Testis (tissue), 3 donors: Measurements from ENCODE around the gene UBE2D4. TPM values are rescaled to one million over a fixed set of nuclear protein-coding genes. Genes with fewer than 3 reads are reported as not detected.

Source experiments
- DNase-seq: peaks from one replicate; pipeline ENCODE4 v3.0.0-alpha.2; 2019
- H3K27ac ChIP-seq, 2 donors: fragments of 200-600 bp; sonication (generic); one replicate each; pipeline ENCODE4 v1.5.1; 2019
- H3K27me3 ChIP-seq: fragments of 200-600 bp; sonication (generic); one replicate; pipeline ENCODE4 v1.5.1; 2019
- H3K36me3 ChIP-seq: fragments of 200-600 bp; sonication (generic); one replicate; pipeline ENCODE4 v1.5.1; 2017; ENCODE audit warnings: low read depth; ENCODE audit errors: missing control alignments
- H3K4me1 ChIP-seq: fragments of 200-600 bp; sonication (generic); one replicate; pipeline ENCODE4 v1.5.1; 2019
- H3K4me3 ChIP-seq, 2 donors: fragments of 200-600 bp; sonication (generic); one replicate each; pipeline ENCODE4 v1.5.1; 2017 to 2019
- H3K9me3 ChIP-seq: fragments of 200-600 bp; sonication (generic); one replicate; pipeline ENCODE4 v1.5.1; 2017
- CTCF ChIP-seq, 3 experiments: fragments of 450-650 bp in 2 of 3; fragments of 200-600 bp in 1 of 3; sonication (generic) in 1 of 3; IDR thresholded peaks; one replicate each; pipeline ENCODE4 v1.5.1; 2016 to 2019; ENCODE audit warnings: antibody characterized with exemption in 3 of 3, mild to moderate bottlenecking in 2 of 3, moderate library complexity in 1 of 3
- POLR2A ChIP-seq: fragments of 450-650 bp; IDR thresholded peaks from one replicate; pipeline ENCODE4 v1.6.1; 2017; ENCODE audit warnings: antibody characterized with exemption, mild to moderate bottlenecking, moderate library complexity
- WGBS, 2 donors: methylation state at CpG; one replicate each; pipeline ENCODE4 v1.1.5; 2018; 5-methylcytosine and 5-hydroxymethylcytosine counted together
- intact Hi-C: fragments of 100-400 bp; cut with DNase I; formaldehyde crosslinking; loops from one replicate; pipeline ENCODE4 v1.15.1; 2023; ENCODE audit warnings: low total_unique reads
- polyA plus RNA-seq: library from polyadenylated mRNA; stranded (reverse); fragments of 350-450 nt; fragmentation: Illumina TruSeq; extraction: RNeasy Lipid Tissue Mini Kit (QIAGEN cat#74804); gene quantifications from one replicate; pipeline ENCODE4 v1.2.3, GENCODE V29; 2014; ENCODE audit warnings: low read depth, low replicate concordance; ENCODE audit not compliant: insufficient read depth
- total RNA-seq, 2 donors: library from RNA; depleted of rRNA; stranded (reverse); fragments of >200 nt; gene quantifications; one replicate each; pipeline ENCODE4 v1.2.3, GENCODE V29; 2016

UBE2D4 gene
- total and polyA plus RNA-seq, 3 donors from 2014 or later: 15.8 to 18.6 (median 18.3) TPM

DNA sequence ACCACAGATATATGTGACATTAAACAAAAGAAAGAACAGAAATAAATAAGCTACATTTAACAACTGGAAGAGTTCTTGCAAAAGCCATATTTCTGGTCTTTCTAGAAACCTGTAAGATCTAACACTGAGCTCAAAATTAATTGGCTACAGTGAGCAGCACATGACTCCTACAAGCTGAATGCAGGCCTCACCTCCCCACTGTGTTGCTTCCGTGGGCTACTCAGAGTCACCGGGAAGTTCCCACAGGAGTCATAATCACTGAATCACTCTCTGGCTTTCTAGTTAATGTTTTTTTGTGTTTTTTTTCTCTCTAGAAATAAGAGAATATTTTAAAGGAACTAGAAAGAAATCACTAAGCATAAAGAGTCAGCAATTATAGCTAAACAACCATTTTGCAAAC is 46.8 kb upstream of the UBE2D4 start:
- no peak overlapping the region for H3K4me3 ChIP-seq
- H3K4me1 ChIP-seq: no peaks in the 10 kb centered on the region
- H3K27me3 ChIP-seq: no peaks in the 10 kb centered on the region
- no peaks in the 10 kb centered on the region for H3K9me3 ChIP-seq
- H3K27ac ChIP-seq: no peak overlapping the region
- no peaks in the 10 kb centered on the region for H3K36me3 ChIP-seq
- intact Hi-C loops: no loop called here
- no peak for TF ChIP-seq CTCF (IDR thresholded peaks at IDR 0.05)
- TF ChIP-seq POLR2A: no peak
- no peak for DNase-seq
- 49 to 64% methylated on average over 2 of the region's 2 CpGs for WGBS, 2 donors

- Histone ChIP-seq H3K4me3 (no peak overlapping the region), H3K4me1 (no peaks in the 10 kb centered on the region), H3K9me3 (no peaks in the 10 kb centered on the region), H3K27ac (no peak overlapping the region), H3K36me3 (no peaks in the 10 kb centered on the region), H3K27me3 (no peaks in the 10 kb centered on the region)
- WGBS, 2 donors: 78 to 82% methylated on average over 5 of the region's 5 CpGs
- DNase-seq: no peak
- intact Hi-C loops: no loop called here
- TF ChIP-seq POLR2A (no peak), CTCF (IDR thresholded peaks at IDR 0.05) (no peak)
These were observed 45.6 kb upstream of the UBE2D4 start for GRCh38 chr7:43880596-43880995.

DNA sequence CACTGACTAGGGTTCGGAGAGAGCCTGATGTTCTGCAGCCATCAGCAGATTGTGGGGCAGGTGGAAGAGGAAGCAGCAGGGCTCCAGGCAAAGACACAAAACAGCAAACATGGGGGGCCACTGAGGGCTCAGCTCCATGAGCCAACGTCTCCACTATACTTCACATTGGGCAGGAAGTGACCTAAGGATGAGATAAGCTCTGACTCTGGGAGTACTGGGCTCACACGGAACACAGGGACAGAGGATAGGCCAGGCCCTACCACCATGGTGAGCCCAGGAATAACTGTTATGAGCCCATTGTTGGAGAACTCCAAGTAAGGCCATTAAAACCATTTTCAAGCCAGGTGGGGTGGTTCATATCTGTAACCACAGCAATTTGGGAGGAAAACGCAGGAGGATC is 42.0 kb upstream of the UBE2D4 start:
- Histone ChIP-seq H3K4me1 (no peaks in the 10 kb centered on the region), H3K36me3 (no peaks in the 10 kb centered on the region), H3K9me3 (no peaks in the 10 kb centered on the region), H3K27ac (no peak overlapping the region), H3K27me3 (no peaks in the 10 kb centered on the region), H3K4me3 (no peak overlapping the region)
- no peak for DNase-seq
- 66 to 84% methylated on average over 4 of the region's 4 CpGs for WGBS, 2 donors
- intact Hi-C loops: no loop called here
- no peak for TF ChIP-seq CTCF (IDR thresholded peaks at IDR 0.05)
- TF ChIP-seq POLR2A: no peak

GRCh38 chr7:43884617-43885016 is 41.6 kb upstream of the UBE2D4 start:
- intact Hi-C loops: no loop called here
- H3K36me3 ChIP-seq: no peaks in the 10 kb centered on the region
- no peaks in the 10 kb centered on the region for H3K4me1 ChIP-seq
- H3K4me3 ChIP-seq: no peak overlapping the region
- no peak for TF ChIP-seq CTCF (IDR thresholded peaks at IDR 0.05)
- TF ChIP-seq POLR2A: no peak
- H3K27me3 ChIP-seq: no peaks in the 10 kb centered on the region
- H3K9me3 ChIP-seq: no peaks in the 10 kb centered on the region
- no peak overlapping the region for H3K27ac ChIP-seq
- 87 to 93% methylated on average over 4 of the region's 4 CpGs for WGBS, 2 donors
- no peak for DNase-seq
